Inflammatory macrophage (primary cell): Measurements from ENCODE around the gene IGFLR1.
"Not testable (repeated sequence)": the region's sequence is repeated elsewhere in the genome, so short reads cannot be mapped to it uniquely, and the experiment has no call there.

Source experiments
- DNase-seq, 2 donors: peaks; one replicate each; pipeline ENCODE4 v3.0.0-alpha.2; 2020 to 2022

IGFLR1 gene

GRCh38 chr19:35739275-35740107 lies 2.8 kb downstream of the IGFLR1 start:
- DNase-seq, result no peak

- no peak for DNase-seq
These were observed 3.4 kb downstream of the IGFLR1 start for GRCh38 chr19:35738887-35739229.

GRCh38 chr19:35738021-35738886 lies 4.0 kb downstream of the IGFLR1 start:
- DNase-seq, result no peak

GRCh38 chr19:35736913-35737886 lies 5.1 kb downstream of the IGFLR1 start:
- DNase-seq, result no peak

- DNase-seq, result no peak
These were observed 7.4 kb downstream of the IGFLR1 start for GRCh38 chr19:35734889-35735288.

- DNase-seq, result no peak
These were observed 8.0 kb downstream of the IGFLR1 start for GRCh38 chr19:35734273-35734672.

GRCh38 chr19:35733180-35734125 lies 8.8 kb downstream of the IGFLR1 start:
- DNase-seq, result no peak

- no peak for DNase-seq
These were observed 9.6 kb downstream of the IGFLR1 start for GRCh38 chr19:35732540-35733179.

- no peak for DNase-seq
These were observed 10.4 kb downstream of the IGFLR1 start for GRCh38 chr19:35731779-35732405.

- DNase-seq, result no peak
These were observed 10.9 kb downstream of the IGFLR1 start for GRCh38 chr19:35731353-35731752.

GRCh38 chr19:35730326-35730725 lies 11.9 kb downstream of the IGFLR1 start:
- DNase-seq, result no peak

- no peak for DNase-seq
These were observed 12.5 kb downstream of the IGFLR1 start for GRCh38 chr19:35729763-35730162.

GRCh38 chr19:35729021-35729420 lies 13.2 kb downstream of the IGFLR1 start:
- DNase-seq, result no peak

- DNase-seq, result no peak
These were observed 14.1 kb downstream of the IGFLR1 start for GRCh38 chr19:35727956-35728706.

GRCh38 chr19:35727053-35727955 lies 14.9 kb downstream of the IGFLR1 start:
- no peak for DNase-seq

- DNase-seq, result no peak
These were observed 16.9 kb downstream of the IGFLR1 start for GRCh38 chr19:35725216-35725861.

- DNase-seq, result no peak
These were observed 17.7 kb downstream of the IGFLR1 start for GRCh38 chr19:35724560-35724959.

- not testable (repeated sequence) for DNase-seq
These were observed 18.1 kb downstream of the IGFLR1 start for GRCh38 chr19:35724132-35724531.
